Activated CD4-positive, alpha-beta T cell treated with anti-CD3 and anti-CD28 coated beads, Interleukin-2, amount 50 U/mL, for 24 hours (primary cell): Measurements from ENCODE around the gene KCNJ14.

ENCODE experiments used
- DNase-seq, 2 donors: peaks; one replicate each; pipeline ENCODE4 v3.0.0-alpha.2; 2020; ENCODE audit warnings: low read depth in 1 of 2, low spot score in 1 of 2

KCNJ14 gene

DNA sequence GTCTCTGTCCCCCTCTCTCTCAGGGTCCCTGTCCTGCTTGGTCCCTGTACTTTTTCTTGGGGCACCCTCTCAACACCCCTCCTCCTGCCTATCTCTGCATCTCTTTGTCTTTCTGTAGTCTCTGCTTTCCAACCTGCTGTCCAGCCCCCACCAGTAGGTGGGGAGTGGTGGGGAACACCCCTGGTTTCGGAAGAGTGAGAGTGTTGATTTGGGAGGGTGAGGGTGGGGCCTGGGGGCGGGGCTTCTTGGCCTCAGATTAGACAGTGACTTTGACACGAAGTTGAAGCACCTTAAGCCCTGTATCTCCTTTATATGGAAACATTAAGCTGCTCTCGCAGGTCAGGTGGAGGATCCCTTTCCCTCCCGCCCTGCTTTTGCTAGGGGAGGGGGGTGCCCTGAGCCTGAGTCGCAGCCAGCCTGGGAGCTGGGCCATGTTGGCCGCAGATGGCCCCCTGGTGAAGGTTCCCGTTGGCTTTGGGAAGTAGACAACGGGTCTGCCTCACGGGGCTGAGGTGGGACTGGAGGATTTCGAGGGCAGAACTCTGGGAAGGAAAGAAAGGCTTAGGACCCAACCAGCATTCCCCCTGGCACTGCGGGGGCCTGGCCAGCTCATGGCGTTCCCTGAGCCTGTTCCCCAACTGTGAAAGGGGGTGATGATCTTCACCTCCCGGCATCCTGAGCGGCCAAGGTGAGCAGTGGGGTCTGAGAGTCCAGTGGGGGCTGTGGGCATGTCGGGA lies at the start of gene KCNJ14:
KCNJ14 (plus strand) TSS at position 404 of the 737 bp plus-strand sequence. CDS start 6,151 bp downstream, outside the sequence.
- DNase-seq = no peak

DNA sequence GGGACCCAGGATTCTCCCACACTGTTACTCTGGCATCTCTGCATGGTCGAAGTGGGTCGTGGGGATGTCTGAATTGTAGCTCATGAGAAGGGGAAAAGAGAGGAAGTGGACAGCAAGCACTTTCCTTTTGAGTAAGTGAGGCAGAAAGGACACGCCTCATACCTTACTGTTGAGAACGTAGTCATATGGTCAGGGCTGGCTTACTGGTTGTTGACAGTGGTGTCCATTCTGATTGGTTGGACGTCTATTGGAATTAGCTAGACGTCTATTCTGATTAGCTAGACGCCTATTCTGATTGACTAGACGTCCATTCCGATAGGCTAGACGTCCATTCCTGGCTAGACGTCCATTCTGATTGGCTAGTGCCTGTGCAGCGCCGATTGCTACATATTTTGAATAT lies 49.5 kb upstream of the KCNJ14 start:
- DNase-seq = no peak

DNA sequence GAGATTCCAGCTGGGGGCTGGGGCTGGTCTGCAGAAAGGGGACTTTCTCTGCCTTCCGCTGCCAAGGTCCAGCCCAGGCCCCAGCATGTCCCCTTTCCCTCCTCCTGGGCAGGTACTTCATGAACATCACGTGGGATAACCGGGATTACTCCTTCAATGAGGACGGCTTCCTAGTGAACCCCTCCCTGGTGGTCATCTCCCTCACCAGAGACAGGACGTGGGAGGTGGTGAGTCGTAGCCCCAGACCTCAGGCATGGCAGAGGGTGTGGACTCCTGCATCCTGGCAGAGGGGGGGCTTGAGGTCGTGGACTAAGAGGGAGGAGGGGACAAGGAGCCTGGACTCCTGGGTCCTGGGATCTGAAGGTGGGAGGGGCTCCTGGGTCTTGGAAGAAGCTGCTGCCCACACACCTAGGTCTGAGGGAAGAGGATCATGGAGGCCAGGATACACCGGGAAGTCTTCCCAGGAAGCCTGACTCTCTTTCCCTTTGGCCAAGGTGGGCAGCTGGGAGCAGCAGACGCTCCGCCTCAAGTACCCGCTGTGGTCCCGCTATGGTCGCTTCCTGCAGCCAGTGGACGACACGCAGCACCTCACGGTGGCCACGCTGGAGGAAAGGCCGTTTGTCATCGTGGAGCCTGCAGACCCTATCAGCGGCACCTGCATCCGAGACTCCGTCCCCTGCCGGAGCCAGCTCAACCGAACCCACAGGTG lies 41.3 kb upstream of the KCNJ14 start:
- no peak for DNase-seq

DNA sequence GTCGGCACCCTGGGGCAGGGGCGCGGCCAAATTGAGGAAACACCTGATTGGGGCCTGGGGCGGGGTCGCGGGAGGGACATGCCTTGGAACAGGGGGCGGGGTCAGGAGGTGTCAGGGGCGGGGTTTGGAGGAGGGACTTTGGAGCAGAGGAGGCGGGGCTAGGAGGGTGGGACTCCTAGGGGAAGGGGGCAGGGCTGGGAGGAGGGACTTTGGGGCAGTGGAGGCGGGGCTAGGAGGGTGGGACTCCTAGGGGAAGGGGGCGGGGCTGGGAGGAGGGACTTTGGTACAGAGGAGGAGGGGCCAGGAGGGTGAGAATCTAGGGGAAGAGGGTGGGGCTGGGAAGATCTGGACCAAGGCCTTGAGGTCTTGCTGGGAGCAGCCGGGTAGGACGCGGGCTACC lies 40.0 kb upstream of the KCNJ14 start:
- DNase-seq = peak in 1 of 2 donors; percentile 61

DNA sequence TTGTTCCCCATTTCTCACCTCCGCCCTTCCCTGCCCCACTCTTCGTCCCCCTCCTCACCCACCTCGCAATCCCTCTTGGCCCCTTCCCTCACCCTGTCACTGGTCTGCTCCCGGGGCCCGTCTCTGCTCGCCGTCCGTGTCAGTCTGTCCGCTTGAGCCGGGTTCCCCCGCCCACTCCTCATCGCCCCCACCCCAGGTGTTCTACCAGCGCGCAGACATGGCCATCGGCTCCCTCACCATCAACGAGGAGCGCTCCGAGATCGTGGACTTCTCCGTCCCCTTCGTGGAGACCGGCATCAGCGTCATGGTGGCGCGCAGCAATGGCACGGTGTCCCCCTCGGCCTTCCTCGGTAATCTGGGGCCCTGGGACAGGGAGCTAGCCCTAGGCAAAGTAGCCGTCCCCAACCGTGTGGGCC lies 39.6 kb upstream of the KCNJ14 start:
- DNase-seq = no peak

- DNase-seq = no peak
Observed at GRCh38 chr19:48417421-48417820, 38.0 kb upstream of the KCNJ14 start.

DNA sequence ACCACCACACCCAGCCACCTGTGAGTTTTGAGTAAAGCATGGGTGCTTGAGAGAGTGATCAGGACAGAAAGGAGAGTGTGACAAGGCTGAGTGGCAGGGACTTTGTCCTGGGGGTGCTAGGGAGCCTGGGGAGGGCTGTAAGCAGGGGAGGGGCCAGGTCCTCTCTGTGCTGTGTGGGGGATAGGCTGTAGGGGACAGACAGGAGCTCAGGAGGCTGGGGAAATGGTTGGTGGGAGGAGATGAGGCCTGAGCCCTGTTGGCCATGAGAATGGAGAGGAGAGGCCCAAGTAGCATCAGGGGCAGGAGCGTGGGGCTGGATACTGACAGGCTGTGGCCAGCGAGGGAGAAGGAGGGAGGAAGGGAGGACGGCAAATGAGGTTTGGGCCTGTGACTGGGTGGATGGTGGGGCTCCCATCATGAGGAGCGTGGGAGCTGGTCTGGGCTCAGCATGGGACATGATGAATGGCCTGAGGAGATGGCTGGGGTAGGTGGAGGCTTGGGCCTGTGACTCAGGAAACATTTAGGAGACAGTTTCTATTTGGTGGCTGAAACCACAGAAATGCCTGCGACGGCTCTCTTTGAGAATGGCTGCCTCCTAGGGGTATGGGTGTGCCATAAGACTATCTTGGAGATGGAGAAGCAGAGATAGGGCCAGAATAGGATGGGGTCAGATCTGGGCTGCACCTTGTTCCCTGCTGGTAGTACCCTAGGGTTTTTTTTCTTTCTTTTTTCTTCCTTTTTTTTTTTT lies 36.9 kb upstream of the KCNJ14 start:
- no peak for DNase-seq

- DNase-seq = peak in 1 of 2 donors; percentile 46
Observed at GRCh38 chr19:48419158-48419920, 36.0 kb upstream of the KCNJ14 start.

- no peak for DNase-seq
Observed at GRCh38 chr19:48421548-48421947, 33.8 kb upstream of the KCNJ14 start.

DNA sequence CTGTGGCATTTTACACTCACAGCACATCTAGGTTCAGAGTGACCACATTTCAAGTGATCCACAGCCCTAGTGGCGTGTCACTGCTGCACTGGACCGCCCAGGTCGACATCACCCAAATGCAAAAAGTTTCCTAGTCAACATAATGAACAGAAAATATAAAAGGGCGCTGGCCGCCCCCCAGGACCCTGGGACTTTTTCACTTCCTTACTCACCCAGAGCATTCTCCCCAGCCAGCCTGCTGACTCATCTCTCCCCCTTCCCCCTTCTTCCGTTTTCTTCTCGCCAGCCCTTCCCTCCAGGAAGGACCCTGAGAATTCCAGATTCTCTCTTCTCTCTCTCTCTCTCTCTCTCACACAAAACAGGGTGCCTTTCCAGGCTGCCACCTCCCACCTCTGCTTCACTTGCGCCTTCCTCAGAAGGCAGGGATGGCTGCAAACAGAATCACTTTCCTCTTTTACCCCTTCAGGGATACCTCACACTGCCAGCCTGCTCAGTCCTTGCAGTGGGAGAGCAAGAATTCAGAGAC lies 30.6 kb upstream of the KCNJ14 start:
- no peak for DNase-seq

GRCh38 chr19:48428670-48429069 lies 26.7 kb upstream of the KCNJ14 start:
- DNase-seq = no peak

DNA sequence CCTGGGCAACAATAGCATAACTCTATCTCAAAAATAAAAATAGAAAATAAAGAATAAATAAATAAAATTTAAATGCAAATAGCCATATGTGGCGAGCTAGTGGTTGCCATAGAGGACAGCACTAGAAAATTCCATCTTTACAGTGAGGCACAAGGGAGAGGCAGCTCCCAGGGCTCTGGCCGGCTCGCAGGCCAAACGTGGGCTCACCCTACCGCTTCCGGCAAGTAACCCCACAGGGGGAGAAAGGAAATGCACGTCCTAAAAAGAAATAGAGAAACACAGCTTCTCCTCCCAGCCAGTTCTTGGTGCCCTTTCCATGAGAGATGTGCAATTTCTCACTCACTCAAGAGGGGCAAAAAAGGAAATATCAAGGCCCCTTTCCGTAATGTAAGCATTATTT lies 22.0 kb upstream of the KCNJ14 start:
- DNase-seq = no peak

- no peak for DNase-seq
Observed at GRCh38 chr19:48436586-48436985, 18.8 kb upstream of the KCNJ14 start.

DNA sequence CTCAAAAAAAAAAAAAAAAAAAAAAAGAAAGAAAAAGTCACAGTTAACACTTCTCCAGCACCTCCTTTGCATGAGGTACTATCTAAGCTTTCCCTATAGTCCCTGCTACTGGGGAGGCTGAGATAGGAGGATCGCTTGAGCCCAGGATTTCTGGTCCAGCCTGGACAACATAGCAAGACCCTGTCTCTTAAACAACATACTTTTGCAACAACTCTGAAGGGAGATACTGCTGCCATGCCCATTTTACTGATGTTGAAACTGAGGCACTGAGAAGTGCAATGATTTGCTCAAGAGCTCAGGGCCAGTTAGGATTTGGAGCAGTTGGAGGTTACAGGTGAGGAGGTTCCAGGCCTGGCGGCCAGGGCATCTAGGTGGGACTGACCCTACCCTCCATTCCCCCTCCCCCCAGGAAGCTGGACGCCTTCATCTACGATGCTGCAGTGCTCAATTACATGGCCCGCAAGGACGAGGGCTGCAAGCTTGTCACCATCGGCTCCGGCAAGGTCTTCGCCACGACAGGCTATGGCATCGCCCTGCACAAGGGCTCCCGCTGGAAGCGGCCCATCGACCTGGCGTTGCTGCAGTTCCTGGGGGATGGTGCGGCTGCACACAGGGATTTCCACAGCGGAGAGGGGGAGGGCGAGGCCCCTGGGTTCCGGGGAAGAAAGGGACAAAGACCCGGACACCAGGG lies 13.9 kb upstream of the KCNJ14 start:
- no peak for DNase-seq

- DNase-seq = no peak
Observed at GRCh38 chr19:48442116-48443035, 13.0 kb upstream of the KCNJ14 start.

DNA sequence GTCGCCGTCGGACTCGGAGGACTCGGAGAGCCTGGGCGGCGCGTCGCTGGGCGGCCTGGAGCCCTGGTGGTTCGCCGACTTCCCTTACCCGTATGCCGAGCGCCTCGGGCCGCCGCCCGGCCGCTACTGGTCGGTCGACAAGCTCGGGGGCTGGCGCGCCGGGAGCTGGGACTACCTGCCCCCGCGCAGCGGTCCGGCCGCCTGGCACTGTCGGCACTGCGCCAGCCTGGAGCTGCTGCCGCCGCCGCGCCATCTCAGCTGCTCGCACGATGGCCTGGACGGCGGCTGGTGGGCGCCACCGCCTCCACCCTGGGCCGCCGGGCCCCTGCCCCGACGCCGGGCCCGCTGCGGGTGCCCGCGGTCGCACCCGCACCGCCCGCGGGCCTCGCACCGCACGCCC lies 12.1 kb upstream of the KCNJ14 start:
- DNase-seq = no peak

DNA sequence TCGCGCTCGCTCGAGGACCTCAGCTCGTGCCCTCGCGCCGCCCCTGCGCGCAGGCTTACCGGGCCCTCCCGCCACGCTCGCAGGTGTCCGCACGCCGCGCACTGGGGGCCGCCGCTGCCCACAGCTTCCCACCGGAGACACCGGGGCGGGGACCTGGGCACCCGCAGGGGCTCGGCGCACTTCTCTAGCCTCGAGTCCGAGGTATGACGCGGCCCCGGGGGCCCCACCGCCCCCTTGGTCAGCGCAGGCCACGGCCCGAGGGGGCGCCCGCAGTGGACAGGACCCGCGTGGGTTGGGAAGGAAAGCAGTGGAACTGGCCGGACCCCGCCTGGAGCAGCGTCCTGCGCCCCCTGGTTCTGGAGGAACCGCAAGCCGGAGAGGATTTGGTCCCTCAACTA lies 11.6 kb upstream of the KCNJ14 start:
- no peak for DNase-seq

DNA sequence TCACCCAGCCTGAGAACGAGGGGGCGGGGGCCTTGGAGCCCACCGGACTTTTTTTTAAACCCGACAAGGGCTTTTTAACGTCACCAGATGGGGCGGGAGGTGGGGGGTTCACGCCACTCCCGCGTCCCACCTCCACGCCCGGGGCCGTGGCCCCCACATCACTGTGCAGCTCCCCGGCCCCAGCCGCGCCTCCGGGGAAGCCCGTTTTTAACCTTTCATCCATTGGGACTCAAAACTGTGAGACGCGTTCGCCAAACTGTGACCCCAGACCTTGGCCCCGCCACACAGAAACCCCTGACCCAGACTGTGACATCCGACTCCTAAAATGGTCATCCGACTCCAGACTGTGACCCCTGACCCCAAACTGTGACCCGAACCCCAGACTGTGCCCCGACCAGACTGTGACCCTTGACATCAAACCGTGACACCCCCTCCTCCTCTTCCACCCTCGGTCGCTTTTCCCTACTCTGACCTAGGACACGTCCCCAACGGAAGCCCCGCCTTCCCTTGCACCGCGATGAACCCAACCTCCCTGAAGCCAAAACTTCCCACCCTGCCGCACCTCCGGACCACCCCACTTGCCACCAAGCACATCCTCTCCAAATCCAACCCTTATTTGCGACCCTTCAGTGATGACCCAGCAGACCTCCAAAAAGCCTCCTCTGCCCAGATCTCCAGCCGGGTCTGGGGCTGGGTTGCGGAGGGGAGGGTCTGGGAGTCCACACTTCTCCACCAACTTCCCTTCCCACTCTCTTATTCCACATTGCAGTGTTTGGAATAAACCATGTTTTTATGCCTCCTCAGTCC lies 11.0 kb upstream of the KCNJ14 start:
- no peak for DNase-seq

GRCh38 chr19:48444936-48445200 lies 10.5 kb upstream of the KCNJ14 start:
- no peak for DNase-seq
